ENCODE measurements around the gene ZNF532.

ZNF532 gene

GRCh38 chr18:58870621-58871020 lies 5.9 kb downstream of the ZNF532 start:
- no peak for DNase-seq (ENCODE audit: low spot score)

GRCh38 chr18:58871514-58872420 lies 7.1 kb downstream of the ZNF532 start:
- no peak for DNase-seq (ENCODE audit: low spot score)

GRCh38 chr18:58878640-58879039 lies 14.0 kb downstream of the ZNF532 start:
- DNase-seq (ENCODE audit: low spot score), result no peak

GRCh38 chr18:58881477-58881876 lies 16.8 kb downstream of the ZNF532 start:
- no peak for DNase-seq (ENCODE audit: low spot score)

- no peak for DNase-seq (ENCODE audit: low spot score)
These were observed 17.4 kb downstream of the ZNF532 start for GRCh38 chr18:58882044-58882443.

- DNase-seq (ENCODE audit: low spot score), result no peak
These were observed 18.0 kb downstream of the ZNF532 start for GRCh38 chr18:58882686-58883085.

GRCh38 chr18:58884680-58885079 lies 20.0 kb downstream of the ZNF532 start:
- DNase-seq (ENCODE audit: low spot score), result no peak

- DNase-seq (ENCODE audit: low spot score), result no peak
These were observed 21.8 kb downstream of the ZNF532 start for GRCh38 chr18:58886431-58886830.

GRCh38 chr18:58886864-58887612 lies 22.4 kb downstream of the ZNF532 start:
- DNase-seq (ENCODE audit: low spot score), result no peak

GRCh38 chr18:58887613-58887963 lies 22.9 kb downstream of the ZNF532 start:
- no peak for DNase-seq (ENCODE audit: low spot score)

GRCh38 chr18:58891776-58892175 lies 27.1 kb downstream of the ZNF532 start:
- DNase-seq (ENCODE audit: low spot score), result no peak

GRCh38 chr18:58892488-58892887 lies 27.8 kb downstream of the ZNF532 start:
- no peak for DNase-seq (ENCODE audit: low spot score)

GRCh38 chr18:58893388-58894099 lies 28.9 kb downstream of the ZNF532 start:
- DNase-seq (ENCODE audit: low spot score), result no peak

GRCh38 chr18:58894930-58895329 lies 30.3 kb downstream of the ZNF532 start:
- DNase-seq (ENCODE audit: low spot score), result no peak

- no peak for DNase-seq (ENCODE audit: low spot score)
These were observed 30.7 kb downstream of the ZNF532 start for GRCh38 chr18:58895385-58895784.

- DNase-seq (ENCODE audit: low spot score), result no peak
These were observed 31.6 kb downstream of the ZNF532 start for GRCh38 chr18:58896268-58896667.

- no peak for DNase-seq (ENCODE audit: low spot score)
These were observed 32.2 kb downstream of the ZNF532 start for GRCh38 chr18:58896734-58897508.

- no peak for DNase-seq (ENCODE audit: low spot score)
These were observed 33.5 kb downstream of the ZNF532 start for GRCh38 chr18:58898010-58898799.

- no peak for DNase-seq (ENCODE audit: low spot score)
These were observed 35.5 kb downstream of the ZNF532 start for GRCh38 chr18:58900015-58900649.

- DNase-seq (ENCODE audit: low spot score), result no peak
These were observed 36.5 kb downstream of the ZNF532 start for GRCh38 chr18:58901143-58901542.

- DNase-seq (ENCODE audit: low spot score), result no peak
These were observed 37.1 kb downstream of the ZNF532 start for GRCh38 chr18:58901783-58902182.

All from hematopoietic multipotent progenitor cell treated with erythropoietin and hydrocortisone succinate and interleukin-3 and kit ligand, for 17 days (in vitro differentiated cells).